Panc1 (cell line): ENCODE measurements around the gene PDIK1L. TPM values are rescaled to one million over a fixed set of nuclear protein-coding genes. Genes with fewer than 3 reads are reported as not detected.

ENCODE experiments used
- ATAC-seq: fragments of 200-7000 bp; cut with Tn5 transposase; 2 replicates; pipeline ENCODE4 v1.9.1; 2020; ENCODE audit warnings: mild to moderate bottlenecking, moderate library complexity
- BruUV-seq: library from RNA; stranded (reverse); fragments of 400-500 nt; replicated peaks from 2 replicates; lab custom pipeline; 2021; lab: Mats Ljungman, UMichigan
- CTCF ChIA-PET: fragments of 300-600 bp; sonication (Branson Sonifier 250); formaldehyde crosslinking; loops from one replicate; lab custom pipeline; 2022; ENCODE audit warnings: antibody characterized with exemption; lab: Charles Lee
- POLR2A ChIA-PET: fragments of 300-600 bp; sonication (Branson Sonifier 250); formaldehyde crosslinking; loops from one replicate; lab custom pipeline; 2022; ENCODE audit warnings: antibody characterized with exemption; lab: Charles Lee
- DNase-seq: peaks from one replicate; pipeline ENCODE4 v3.0.0-alpha.2; 2010; ENCODE audit warnings: low read depth, low spot score
- H3K27ac ChIP-seq: 2 replicates; pipeline ENCODE4 v1.5.1; 2011; ENCODE audit warnings: mild to moderate bottlenecking, low read length, inconsistent platforms
- H3K27me3 ChIP-seq: fragments of 200-500 bp; sonication (Bioruptor generic); 2 replicates; pipeline ENCODE4 v1.6.0; 2014; ENCODE audit warnings: low read length, inconsistent platforms; ENCODE audit not compliant: control insufficient read depth, insufficient read depth
- H3K36me3 ChIP-seq: fragments of 200-500 bp; sonication (Bioruptor generic); 2 replicates; pipeline ENCODE4 v1.5.1; 2014; ENCODE audit warnings: inconsistent platforms, mild to moderate bottlenecking, low read length, moderate library complexity; ENCODE audit not compliant: control insufficient read depth, insufficient read depth
- H3K4me1 ChIP-seq: 2 replicates; pipeline ENCODE4 v1.5.1; 2011; ENCODE audit warnings: inconsistent platforms, mild to moderate bottlenecking, low read length, moderate library complexity; ENCODE audit not compliant: control insufficient read depth, insufficient read depth
- H3K4me3 ChIP-seq, 2 experiments: 2 replicates each; pipeline ENCODE4 v1.5.1; 2011 to 2012; ENCODE audit warnings: low read depth in 2 of 2, low read length in 2 of 2, mild to moderate bottlenecking in 2 of 2, inconsistent platforms in 1 of 2, moderate library complexity in 1 of 2
- H3K9me3 ChIP-seq: fragments of 200-500 bp; sonication (Bioruptor generic); 2 replicates; pipeline ENCODE4 v1.5.1; 2014; ENCODE audit warnings: low read depth, mild to moderate bottlenecking, inconsistent platforms, low read length, moderate library complexity; ENCODE audit not compliant: control insufficient read depth, insufficient read depth
- CTCF ChIP-seq: fragments of 450-650 bp; IDR thresholded peaks from 2 replicates; pipeline ENCODE4 v1.5.1; 2017; ENCODE audit warnings: mild to moderate bottlenecking
- POLR2AphosphoS5 ChIP-seq: IDR thresholded peaks from 2 replicates; pipeline ENCODE4 v1.6.1; 2012; ENCODE audit warnings: mild to moderate bottlenecking, low read depth, low read length, moderate library complexity
- REST ChIP-seq, 2 experiments: IDR thresholded peaks; 2 replicates each; pipeline ENCODE4 v1.6.1; 2011 to 2012; ENCODE audit warnings: low read depth in 2 of 2, control low read depth in 1 of 2, low read length in 1 of 2, mild to moderate bottlenecking in 1 of 2, moderate library complexity in 1 of 2; ENCODE audit not compliant: insufficient read depth in 1 of 2
- SIN3A ChIP-seq: IDR thresholded peaks from 2 replicates; pipeline ENCODE4 v1.6.1; 2012; ENCODE audit warnings: low read depth, mild to moderate bottlenecking, low read length, moderate library complexity, borderline replicate concordance; ENCODE audit not compliant: insufficient read depth
- TCF7L2 ChIP-seq: IDR thresholded peaks from 2 replicates; pipeline ENCODE4 v1.6.1; 2011; ENCODE audit warnings: mild to moderate bottlenecking, low read depth, low read length, inconsistent platforms
- in situ Hi-C: cut with HindIII; loops from 2 replicates; pipeline ENCODE4 v1.10.0; 2016; ENCODE audit warnings: low sequenced_read_pairs, low pct_unique_long_range_greater_than_20kb
- intact Hi-C: fragments of 100-400 bp; cut with micrococcal nuclease; formaldehyde crosslinking; loops from one replicate; pipeline ENCODE4 v1.10.0; 2022; ENCODE audit not compliant: unreplicated experiment
- total RNA-seq: library from RNA; stranded (reverse); gene quantifications from one replicate; pipeline ENCODE4 v1.2.1, GENCODE V29; 2021; ENCODE audit not compliant: unreplicated experiment

PDIK1L gene
- total RNA-seq, 1 experiment from 2014 or later: 8.0 TPM

- DNase-seq: no peak
- TF ChIP-seq TCF7L2 (no peak), REST (IDR thresholded peaks at IDR 0.05; ENCODE audit: insufficient read depth in 1 of 2, low read depth in 2 of 2, low read length in 1 of 2) (no peak), POLR2AphosphoS5 (no peak), CTCF (no peak), SIN3A (no peak)
- no peaks in the 10 kb centered on the region for H3K27me3 ChIP-seq
- H3K9me3 ChIP-seq: no peaks in the 10 kb centered on the region
- no peak for ATAC-seq
- POLR2A ChIA-PET: no interaction called here
- no TSS peak for BruUV-seq
- CTCF ChIA-PET: interaction anchor here (0.9 to 1.8 kb wide), 3 partner anchors 39 to 110 kb away, joined by 3 to 17 read pairs (median 8); partner anchors contain the start of gene CEP85
- H3K4me1 ChIP-seq: 0 out of 2 replicates have a peak, but pooled peaks cover 4% of the 10 kb centered on the region
- no peak overlapping the region for H3K4me3 ChIP-seq
- intact Hi-C loops: loop anchor here (1.0 to 5.0 kb wide), 2 partner anchors 41 to 109 kb away; no protein-coding TSS in a partner anchor
- no peaks in the 10 kb centered on the region for H3K36me3 ChIP-seq
- in situ Hi-C loops: no loop called here
- no peak overlapping the region for H3K27ac ChIP-seq
These were observed 34.3 kb downstream of the PDIK1L start for GRCh38 chr1:26145960-26146294.

GRCh38 chr1:26148887-26149286 lies 37.3 kb downstream of the PDIK1L start:
- in situ Hi-C loops: no loop called here
- Histone ChIP-seq H3K4me1 (no peaks in the 10 kb centered on the region), H3K27me3 (no peaks in the 10 kb centered on the region), H3K27ac (no peak overlapping the region), H3K4me3 (no peak overlapping the region), H3K9me3 (no peaks in the 10 kb centered on the region), H3K36me3 (no peaks in the 10 kb centered on the region)
- TF ChIP-seq SIN3A (no peak), POLR2AphosphoS5 (no peak), TCF7L2 (no peak), REST (IDR thresholded peaks at IDR 0.05; ENCODE audit: insufficient read depth in 1 of 2, low read depth in 2 of 2, low read length in 1 of 2) (no peak), CTCF (no peak)
- intact Hi-C loops: loop anchor here (5.0 kb wide), 1 partner anchor 112 kb away; no protein-coding TSS in a partner anchor
- ChIA-PET CTCF (interaction anchor here (1.2 kb wide), 1 partner anchor 113 kb away, joined by 3 read pairs; no protein-coding TSS in a partner anchor), POLR2A (no interaction called here)
- ATAC-seq: no peak
- DNase-seq: no peak
- BruUV-seq: no TSS peak
